GM19467 (cell line): ENCODE measurements around the gene MGAT5B.

Experiments
- ATAC-seq: cut with Tn5 transposase; IDR thresholded peaks from one replicate; pipeline ENCODE4 v1.9.1; 2021; ENCODE audit warnings: mild to moderate bottlenecking, moderate library complexity; ENCODE audit not compliant: unreplicated experiment

MGAT5B gene

GRCh38 chr17:76924345-76925342 lies 56.4 kb downstream of the MGAT5B start:
- ATAC-seq = no peak

GRCh38 chr17:76925441-76925891 lies 57.3 kb downstream of the MGAT5B start:
- no peak for ATAC-seq

- no peak for ATAC-seq
These were observed 58.1 kb downstream of the MGAT5B start for GRCh38 chr17:76926237-76926866.

DNA sequence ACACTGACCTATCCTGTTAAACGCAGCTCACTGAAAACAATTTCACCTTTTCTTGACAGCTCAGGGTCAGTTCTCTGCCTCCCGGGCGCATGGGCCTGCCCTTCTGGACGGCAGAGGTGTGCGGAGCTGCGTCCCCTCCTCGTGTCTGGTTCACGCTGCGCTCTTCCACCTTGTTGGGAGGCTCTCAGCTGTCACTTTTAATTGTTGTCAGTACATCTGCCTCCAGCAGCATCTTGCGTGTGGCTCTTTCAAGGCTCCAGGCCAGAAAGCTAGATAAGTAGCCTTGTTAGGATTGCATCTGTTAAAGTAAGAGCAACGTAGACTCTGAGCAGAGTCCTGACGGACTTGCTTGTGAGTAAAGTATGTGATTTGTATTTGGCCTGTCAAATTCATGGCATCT lies 59.4 kb downstream of the MGAT5B start:
- no peak for ATAC-seq

GRCh38 chr17:76927982-76928381 lies 59.8 kb downstream of the MGAT5B start:
- ATAC-seq = no peak

GRCh38 chr17:76929148-76929547 lies 60.9 kb downstream of the MGAT5B start:
- ATAC-seq = no peak

- no peak for ATAC-seq
These were observed 61.4 kb downstream of the MGAT5B start for GRCh38 chr17:76929601-76930000.

DNA sequence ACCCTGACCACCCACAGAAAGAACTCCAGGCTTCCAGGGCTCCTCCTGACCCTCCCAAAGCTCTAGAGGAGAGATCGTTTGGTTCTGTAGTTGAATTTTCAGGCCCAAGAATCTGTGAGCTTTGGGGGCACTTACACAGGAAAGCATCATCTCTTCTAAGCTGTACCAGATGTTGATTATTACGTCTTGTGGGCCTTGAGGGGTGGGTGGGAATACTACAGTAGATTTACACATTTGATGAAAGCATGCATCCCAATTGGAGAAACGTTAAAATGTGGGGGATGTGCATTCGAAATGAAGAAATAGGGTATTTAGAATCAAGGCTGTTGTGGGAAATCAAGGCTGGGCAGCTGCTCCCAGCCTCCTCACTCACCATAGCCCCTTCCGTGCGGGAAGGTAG lies 61.9 kb downstream of the MGAT5B start:
- ATAC-seq = no peak

GRCh38 chr17:76932402-76933333 lies 64.5 kb downstream of the MGAT5B start:
- no peak for ATAC-seq

DNA sequence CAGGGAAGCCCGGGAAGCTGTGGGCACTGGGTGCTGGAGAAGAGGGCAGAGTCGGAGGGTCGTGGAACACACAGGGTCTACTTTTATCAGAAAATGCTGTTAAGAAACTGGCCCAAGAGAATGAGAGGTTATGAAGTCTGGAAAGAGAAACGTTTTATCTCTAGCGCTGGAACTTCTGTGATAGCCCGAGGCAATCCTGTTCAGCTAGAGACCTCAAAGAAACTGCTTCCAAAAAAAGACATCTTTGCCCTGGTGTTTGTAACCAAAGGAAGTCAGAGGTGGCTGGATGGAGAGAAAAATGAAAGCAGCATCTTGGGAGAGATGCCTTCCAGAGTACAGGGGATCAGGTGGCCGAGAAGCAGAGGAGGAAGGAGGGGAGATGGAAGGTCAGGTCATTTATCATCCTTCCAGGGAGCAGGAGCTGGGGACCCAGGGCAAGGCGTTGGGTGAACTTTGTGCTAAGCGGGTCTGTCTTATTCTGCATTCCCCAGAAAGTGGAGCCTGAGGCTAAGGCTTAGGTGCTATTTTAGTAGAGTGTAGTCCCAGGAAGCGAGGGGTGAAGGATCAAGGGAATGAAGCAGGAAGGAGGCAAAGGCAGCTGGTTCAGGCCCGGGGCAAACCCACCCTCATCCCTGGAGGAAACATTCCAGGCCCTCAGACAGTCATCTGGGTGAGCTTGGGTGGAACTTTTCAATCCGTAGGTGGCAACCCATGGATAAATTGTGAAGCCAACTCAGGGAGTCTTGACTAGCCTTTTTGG lies 66.5 kb downstream of the MGAT5B start:
- ATAC-seq = no peak

- ATAC-seq = no peak
These were observed 67.1 kb downstream of the MGAT5B start for GRCh38 chr17:76935331-76935730.

DNA sequence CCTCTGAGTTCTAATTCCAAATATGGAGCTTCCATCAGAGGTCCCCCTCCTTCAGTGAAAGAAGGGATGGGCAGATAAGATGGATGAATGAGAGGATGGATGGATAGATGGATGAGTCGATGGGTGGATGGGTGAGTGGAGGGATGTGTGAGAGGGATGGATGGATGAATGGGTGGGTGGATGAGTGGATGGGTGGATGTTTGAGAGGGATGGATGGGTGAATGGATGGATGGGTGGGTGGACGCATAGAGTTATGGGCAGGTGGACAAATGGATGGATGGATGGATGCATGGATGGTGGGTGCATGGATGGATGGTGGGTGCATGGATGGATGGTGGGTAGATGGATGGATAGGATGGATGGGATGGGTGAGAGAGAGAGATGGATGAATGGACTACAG lies 69.0 kb downstream of the MGAT5B start:
- ATAC-seq = no peak

DNA sequence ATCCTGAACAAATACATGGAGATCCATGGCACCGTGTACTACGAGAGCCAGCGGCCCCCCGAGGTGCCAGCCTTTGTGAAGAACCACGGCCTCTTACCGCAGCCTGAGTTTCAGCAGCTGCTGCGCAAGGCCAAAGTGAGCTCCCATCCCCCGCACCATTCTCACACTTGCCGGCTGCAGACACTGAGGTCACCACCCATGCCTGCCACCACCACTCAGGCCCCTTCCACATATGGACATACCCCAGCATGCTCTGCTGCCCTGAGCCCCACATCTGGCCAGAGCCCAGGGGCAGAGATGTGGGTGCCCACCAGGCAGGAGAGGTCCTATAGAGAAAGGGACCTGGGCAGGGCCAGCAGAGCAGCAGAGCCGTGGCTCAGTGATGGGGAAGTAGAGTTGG lies 69.8 kb downstream of the MGAT5B start:
- ATAC-seq = no peak

- no peak for ATAC-seq
These were observed 72.1 kb downstream of the MGAT5B start for GRCh38 chr17:76940295-76940694.

DNA sequence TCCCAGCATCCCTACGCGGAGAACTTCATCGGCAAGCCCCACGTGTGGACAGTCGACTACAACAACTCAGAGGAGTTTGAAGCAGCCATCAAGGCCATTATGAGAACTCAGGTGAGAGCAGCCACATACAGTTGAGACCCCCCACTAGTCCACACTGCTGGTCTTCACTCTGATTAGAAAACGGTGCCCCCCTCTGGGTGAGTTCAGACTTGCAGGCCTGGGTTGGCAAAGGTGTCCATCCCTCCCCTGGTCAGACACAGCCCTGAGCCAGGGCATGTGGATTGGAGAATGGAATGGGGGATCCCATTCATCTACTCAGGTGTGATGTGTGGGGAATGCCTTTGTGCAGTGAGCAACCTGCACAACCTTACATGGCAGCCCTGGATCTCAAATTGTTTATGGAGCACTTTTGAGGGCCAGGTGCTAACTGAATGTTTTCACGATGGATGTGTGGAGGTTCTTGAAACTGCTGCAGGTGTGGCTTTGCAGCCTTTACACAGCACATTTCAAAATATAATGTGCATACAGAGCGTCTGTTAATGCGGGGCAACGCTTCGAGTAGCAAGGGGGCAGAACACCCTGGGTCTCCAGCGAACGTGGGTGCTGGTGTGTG lies 72.6 kb downstream of the MGAT5B start:
- ATAC-seq = no peak

GRCh38 chr17:76943202-76943601 lies 75.0 kb downstream of the MGAT5B start:
- ATAC-seq = no peak

DNA sequence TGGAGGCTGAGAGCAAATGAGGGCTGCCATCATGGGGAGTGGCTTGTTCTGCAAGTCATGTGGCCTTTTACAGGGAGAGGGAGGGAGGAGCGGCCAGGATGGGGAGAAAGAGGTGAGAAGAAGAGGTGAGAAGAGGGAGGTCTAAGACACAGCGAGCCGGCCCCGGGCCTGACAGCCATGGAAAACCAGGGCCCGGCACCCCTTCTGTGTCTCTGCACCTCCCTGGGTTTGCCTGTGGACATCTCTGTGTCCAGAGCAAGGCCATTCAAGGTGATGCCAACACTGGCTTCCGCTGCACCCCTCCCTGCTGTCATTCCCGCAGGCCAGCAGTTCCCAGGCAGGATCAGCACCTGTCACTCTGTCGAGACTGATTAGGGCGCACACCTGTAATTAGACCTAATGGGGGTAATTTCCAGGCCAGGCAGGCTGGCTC lies 75.6 kb downstream of the MGAT5B start:
- ATAC-seq = no peak

DNA sequence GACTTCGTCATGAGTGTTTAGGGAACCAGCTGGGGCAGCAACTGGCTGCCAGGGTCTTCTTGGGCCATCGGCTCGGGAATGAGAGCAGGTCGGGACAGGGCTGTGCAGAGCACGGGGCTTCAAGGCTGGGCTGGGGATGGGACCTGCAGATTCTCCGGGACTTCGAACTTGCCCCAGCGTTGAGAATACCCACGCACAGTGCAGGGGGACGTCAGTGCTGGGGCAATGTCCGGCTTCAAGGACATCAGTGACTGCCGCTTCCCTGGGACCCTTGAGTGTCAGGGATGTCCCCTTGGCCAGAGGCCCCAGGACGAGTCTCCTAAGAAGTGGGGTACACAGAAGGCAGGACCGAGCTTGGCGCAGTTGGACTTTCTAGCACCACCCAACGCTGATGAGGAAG lies 76.3 kb downstream of the MGAT5B start:
- no peak for ATAC-seq

- ATAC-seq = no peak
These were observed 78.0 kb downstream of the MGAT5B start for GRCh38 chr17:76946111-76946771.
